A673 (cell line): ENCODE data around the gene RNF182. TPM values are rescaled to one million over a fixed set of nuclear protein-coding genes. Genes with fewer than 3 reads are reported as not detected.

Experiments
- BruUV-seq: library from RNA; stranded (reverse); fragments of 400-500 nt; replicated peaks from 2 replicates; lab custom pipeline; 2021; lab: Mats Ljungman, UMichigan
- CTCF ChIA-PET: fragments of 300-600 bp; sonication (Branson Sonifier 250); formaldehyde crosslinking; loops from one replicate; lab custom pipeline; 2022; ENCODE audit warnings: antibody characterized with exemption; lab: Charles Lee
- POLR2A ChIA-PET: fragments of 300-600 bp; sonication (Branson Sonifier 250); formaldehyde crosslinking; loops from one replicate; lab custom pipeline; 2022; ENCODE audit warnings: antibody characterized with exemption; ENCODE audit not compliant: low non-redundant PET; lab: Charles Lee
- DNase-seq: peaks from one replicate; pipeline ENCODE4 v3.0.0-alpha.2; 2015; ENCODE audit warnings: low spot score
- H3K27ac ChIP-seq: fragments of 200-600 bp; sonication (generic); 2 replicates; pipeline ENCODE4 v1.5.1; 2016; ENCODE audit warnings: mixed run types, low read depth, mild to moderate bottlenecking, mixed read lengths, antibody characterized with exemption, low read length; ENCODE audit not compliant: poor library complexity, severe bottlenecking
- H3K27me3 ChIP-seq: fragments of 200-600 bp; sonication (generic); replicated peaks from 2 replicates; pipeline ENCODE4 v1.6.1; 2017; ENCODE audit warnings: mixed run types, low read depth, mild to moderate bottlenecking, mixed read lengths, antibody characterized with exemption, low read length; ENCODE audit not compliant: insufficient read depth, poor library complexity
- H3K36me3 ChIP-seq: fragments of 200-600 bp; sonication (generic); 2 replicates; pipeline ENCODE4 v1.6.1; 2016; ENCODE audit warnings: mixed run types, mild to moderate bottlenecking, mixed read lengths, antibody characterized with exemption, low read length; ENCODE audit not compliant: insufficient read depth, poor library complexity, severe bottlenecking
- H3K4me1 ChIP-seq: fragments of 200-600 bp; sonication (generic); 2 replicates; pipeline ENCODE4 v1.6.1; 2017; ENCODE audit warnings: mixed run types, mild to moderate bottlenecking, mixed read lengths, antibody characterized with exemption, low read length; ENCODE audit not compliant: insufficient read depth, poor library complexity, severe bottlenecking
- H3K4me3 ChIP-seq: fragments of 200-600 bp; sonication (generic); 2 replicates; pipeline ENCODE4 v1.5.1; 2016; ENCODE audit warnings: low read depth, mixed run types, mild to moderate bottlenecking, mixed read lengths, low read length; ENCODE audit not compliant: poor library complexity, severe bottlenecking
- H3K9me3 ChIP-seq: fragments of 200-600 bp; sonication (generic); 2 replicates; pipeline ENCODE4 v1.6.1; 2016; ENCODE audit warnings: mixed run types, low read depth, mild to moderate bottlenecking, mixed read lengths, antibody characterized with exemption, low read length; ENCODE audit not compliant: poor library complexity, severe bottlenecking
- EZH2 ChIP-seq: fragments of 200-600 bp; sonication (generic); IDR thresholded peaks from 2 replicates; pipeline ENCODE4 v1.6.1; 2017; ENCODE audit warnings: borderline replicate concordance, low read depth, mild to moderate bottlenecking, mixed read lengths, antibody characterized with exemption, low read length; ENCODE audit not compliant: poor library complexity, severe bottlenecking
- intact Hi-C: fragments of 100-400 bp; cut with micrococcal nuclease; formaldehyde crosslinking; loops from one replicate; pipeline ENCODE4 v1.10.0; 2022; ENCODE audit not compliant: unreplicated experiment
- total RNA-seq: library from RNA; stranded (reverse); gene quantifications from 2 replicates; pipeline ENCODE4 v1.2.3, GENCODE V29; 2021
- TF ChIP-seq, protein P1 (sequence below): fragments of 300-800, 200-600 bp; sonication (generic); conservative IDR thresholded peaks from 2 replicates; pipeline ENCODE4 v1.5.1; 2017; ENCODE audit warnings: low read depth, mild to moderate bottlenecking, antibody characterized with exemption, low read length, moderate library complexity, mixed read lengths

RNF182 gene
- total RNA-seq, 1 experiment from 2014 or later: 20.8 TPM

- Histone ChIP-seq H3K27me3 (no peaks in the 10 kb centered on the region), H3K36me3 (no peaks in the 10 kb centered on the region), H3K27ac (no peak overlapping the region), H3K4me1 (peaks cover 8% of the 10 kb centered on the region), H3K4me3 (no peak overlapping the region), H3K9me3 (no peaks in the 10 kb centered on the region)
- no peak for DNase-seq
- ChIA-PET CTCF (no interaction called here), POLR2A (no interaction called here)
- BruUV-seq: no TSS peak
- TF ChIP-seq EZH2: no peak
- TF ChIP-seq, protein P1, sequence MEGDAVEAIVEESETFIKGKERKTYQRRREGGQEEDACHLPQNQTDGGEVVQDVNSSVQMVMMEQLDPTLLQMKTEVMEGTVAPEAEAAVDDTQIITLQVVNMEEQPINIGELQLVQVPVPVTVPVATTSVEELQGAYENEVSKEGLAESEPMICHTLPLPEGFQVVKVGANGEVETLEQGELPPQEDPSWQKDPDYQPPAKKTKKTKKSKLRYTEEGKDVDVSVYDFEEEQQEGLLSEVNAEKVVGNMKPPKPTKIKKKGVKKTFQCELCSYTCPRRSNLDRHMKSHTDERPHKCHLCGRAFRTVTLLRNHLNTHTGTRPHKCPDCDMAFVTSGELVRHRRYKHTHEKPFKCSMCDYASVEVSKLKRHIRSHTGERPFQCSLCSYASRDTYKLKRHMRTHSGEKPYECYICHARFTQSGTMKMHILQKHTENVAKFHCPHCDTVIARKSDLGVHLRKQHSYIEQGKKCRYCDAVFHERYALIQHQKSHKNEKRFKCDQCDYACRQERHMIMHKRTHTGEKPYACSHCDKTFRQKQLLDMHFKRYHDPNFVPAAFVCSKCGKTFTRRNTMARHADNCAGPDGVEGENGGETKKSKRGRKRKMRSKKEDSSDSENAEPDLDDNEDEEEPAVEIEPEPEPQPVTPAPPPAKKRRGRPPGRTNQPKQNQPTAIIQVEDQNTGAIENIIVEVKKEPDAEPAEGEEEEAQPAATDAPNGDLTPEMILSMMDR: no peak
- intact Hi-C loops: no loop called here
These were observed 67.8 kb downstream of the RNF182 start for GRCh38 chr6:13992417-13993055.

- H3K4me1 ChIP-seq: peaks cover 7% of the 10 kb centered on the region
- CTCF ChIA-PET: no interaction called here
- no peaks in the 10 kb centered on the region for H3K27me3 ChIP-seq
- no peak overlapping the region for H3K4me3 ChIP-seq
- intact Hi-C loops: no loop called here
- POLR2A ChIA-PET: no interaction called here
- H3K36me3 ChIP-seq: no peaks in the 10 kb centered on the region
- no peak for DNase-seq
- TF ChIP-seq, protein P1: no peak
- TF ChIP-seq EZH2: no peak
- H3K9me3 ChIP-seq: no peaks in the 10 kb centered on the region
- no peak overlapping the region for H3K27ac ChIP-seq
- no TSS peak for BruUV-seq
These were observed 68.7 kb downstream of the RNF182 start for GRCh38 chr6:13993416-13993815.

- ChIA-PET POLR2A (no interaction called here), CTCF (no interaction called here)
- Histone ChIP-seq H3K4me3 (no peak overlapping the region), H3K27me3 (no peaks in the 10 kb centered on the region), H3K4me1 (peaks cover 18% of the 10 kb centered on the region), H3K27ac (no peak overlapping the region), H3K9me3 (no peaks in the 10 kb centered on the region), H3K36me3 (no peaks in the 10 kb centered on the region)
- intact Hi-C loops: no loop called here
- DNase-seq: no peak
- BruUV-seq: no TSS peak
- no peak for TF ChIP-seq EZH2
- TF ChIP-seq, protein P1: no peak
These were observed 73.6 kb downstream of the RNF182 start for GRCh38 chr6:13998356-13998755.
